ENCODE results near the gene UBASH3B. TPM values are rescaled to one million over a fixed set of nuclear protein-coding genes. Genes with fewer than 3 reads are reported as not detected.

The UBASH3B gene
- total and polyA plus RNA-seq, 2 donors (not counting 1 experiment from before 2014, with no cell fraction given) = 13.1 to 44.4 TPM

DNA sequence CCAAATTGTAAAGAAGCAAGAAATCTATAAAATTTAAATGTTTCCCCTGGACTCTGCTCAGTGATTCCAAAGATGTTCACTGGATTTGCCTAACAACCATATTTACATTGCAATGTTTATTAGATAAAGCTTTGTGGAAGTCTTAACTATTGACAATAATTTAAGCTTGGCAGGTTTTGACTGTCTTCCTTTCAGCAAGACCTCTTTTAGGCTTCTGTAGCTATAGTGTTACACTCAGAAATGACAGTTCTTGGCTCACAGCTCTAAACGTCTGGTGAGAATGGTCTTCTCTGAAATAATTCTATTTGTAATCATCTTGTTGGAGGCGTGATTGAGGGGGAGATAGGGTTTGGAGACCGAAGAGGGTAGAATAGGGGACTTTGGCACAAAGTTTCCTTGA is 138.0 kb downstream of the UBASH3B start:
- peak in 1 of 2 donors; percentile 69 for DNase-seq (ENCODE audit: low read depth in 2 of 2)
- Histone ChIP-seq H3K27ac (ENCODE audit: insufficient read depth, low read length) (no peak overlapping the region), H3K4me1 (ENCODE audit: control insufficient read depth, extremely low read depth, insufficient read depth, low read length) (peaks cover 11% of the 10 kb centered on the region), H4K20me1 (ENCODE audit: control insufficient read depth, extremely low read depth, insufficient read depth, low read length) (no peaks in the 10 kb centered on the region), H3K27me3 (ENCODE audit: control insufficient read depth, insufficient read depth, low read length) (no peaks in the 10 kb centered on the region), H3K4me3 (replicated peaks in 1 of 4; ENCODE audit: control extremely low read depth in 1 of 4, insufficient read depth in 1 of 4, low read depth in 3 of 4, low read length in 4 of 4) (no peak overlapping the region), H3K36me3 (ENCODE audit: control insufficient read depth, insufficient read depth, low read length) (peaks cover 8% of the 10 kb centered on the region), H3K9ac (ENCODE audit: insufficient read depth, low read length) (no peak overlapping the region), H3K4me2 (ENCODE audit: extremely low read depth, insufficient read depth, low read length) (no peak overlapping the region), H3K79me2 (ENCODE audit: control insufficient read depth, insufficient read depth, low read length) (no peaks in the 10 kb centered on the region), H2AFZ (ENCODE audit: low read length) (no peak overlapping the region), H3K9me3 (ENCODE audit: control insufficient read depth, insufficient read depth, low read depth, low read length) (no peaks in the 10 kb centered on the region)
- TF ChIP-seq CTCF (conservative IDR thresholded peaks at IDR 0.05 in 1 of 2, IDR thresholded peaks at IDR 0.05 in 1 of 2; ENCODE audit: low read depth in 1 of 2, low read length in 2 of 2) = no peak
- no peak for TF ChIP-seq EZH2 (IDR thresholded peaks at IDR 0.05; ENCODE audit: low read length, missing control alignments)

DNA sequence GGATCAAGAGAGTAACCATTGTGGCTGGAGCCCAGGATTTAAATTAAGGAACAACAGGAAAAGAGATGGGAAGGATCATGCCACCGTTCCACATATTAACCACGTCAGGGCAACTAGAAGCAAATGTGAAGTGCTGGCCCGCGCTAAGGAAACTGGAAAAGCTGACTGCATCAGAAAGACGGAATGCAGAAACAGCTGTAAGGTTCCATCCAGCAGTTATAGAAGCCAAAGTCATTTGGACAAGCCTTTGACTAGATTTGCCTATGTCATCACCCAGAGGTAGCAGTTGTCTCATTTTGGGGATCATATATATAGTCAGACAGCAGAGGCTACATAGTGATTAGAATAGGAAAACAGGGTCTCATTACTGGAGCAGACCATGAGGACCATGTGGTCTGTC is 139.8 kb downstream of the UBASH3B start:
- Histone ChIP-seq H2AFZ (ENCODE audit: low read length) (no peak overlapping the region), H3K27ac (ENCODE audit: insufficient read depth, low read length) (no peak overlapping the region), H3K9ac (ENCODE audit: insufficient read depth, low read length) (no peak overlapping the region), H3K4me1 (ENCODE audit: control insufficient read depth, extremely low read depth, insufficient read depth, low read length) (peaks cover 11% of the 10 kb centered on the region), H3K36me3 (ENCODE audit: control insufficient read depth, insufficient read depth, low read length) (peaks cover 6% of the 10 kb centered on the region), H3K9me3 (ENCODE audit: control insufficient read depth, insufficient read depth, low read depth, low read length) (no peaks in the 10 kb centered on the region), H3K79me2 (ENCODE audit: control insufficient read depth, insufficient read depth, low read length) (no peaks in the 10 kb centered on the region), H3K4me3 (replicated peaks in 1 of 4; ENCODE audit: control extremely low read depth in 1 of 4, insufficient read depth in 1 of 4, low read depth in 3 of 4, low read length in 4 of 4) (no peak overlapping the region), H4K20me1 (ENCODE audit: control insufficient read depth, extremely low read depth, insufficient read depth, low read length) (no peaks in the 10 kb centered on the region), H3K27me3 (ENCODE audit: control insufficient read depth, insufficient read depth, low read length) (no peaks in the 10 kb centered on the region), H3K4me2 (ENCODE audit: extremely low read depth, insufficient read depth, low read length) (no peak overlapping the region)
- DNase-seq (ENCODE audit: low read depth in 2 of 2) = no peak
- TF ChIP-seq EZH2 (IDR thresholded peaks at IDR 0.05; ENCODE audit: low read length, missing control alignments) (no peak), CTCF (conservative IDR thresholded peaks at IDR 0.05 in 1 of 2, IDR thresholded peaks at IDR 0.05 in 1 of 2; ENCODE audit: low read depth in 1 of 2, low read length in 2 of 2) (no peak)

DNA sequence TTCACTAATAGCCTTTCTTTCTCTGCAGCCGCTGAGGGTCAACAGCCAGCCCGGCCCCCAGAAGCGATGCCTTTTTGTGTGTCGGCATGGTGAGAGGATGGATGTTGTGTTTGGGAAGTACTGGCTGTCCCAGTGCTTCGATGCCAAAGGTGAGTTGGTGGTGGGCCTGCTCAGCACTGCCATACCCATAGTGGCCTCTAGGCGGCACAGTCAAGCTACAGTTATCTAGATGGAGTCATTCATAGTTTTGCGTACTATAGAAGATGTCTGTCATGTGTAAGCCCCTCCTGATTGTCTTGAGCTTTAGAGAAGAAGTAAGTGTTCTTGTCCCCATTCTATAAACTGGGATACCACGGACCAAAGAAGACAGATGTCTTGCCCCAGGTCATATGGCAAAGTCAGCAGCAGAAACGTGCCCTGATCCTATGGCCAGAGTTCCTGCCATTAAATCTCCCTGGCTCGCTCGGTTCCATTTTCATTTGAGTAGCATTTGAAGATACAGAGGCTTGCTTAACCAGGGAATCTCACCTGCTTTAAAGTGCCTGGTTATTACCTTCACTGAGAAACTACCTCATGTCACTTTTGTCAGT is 140.7 kb downstream of the UBASH3B start:
- Histone ChIP-seq H3K4me1 (ENCODE audit: control insufficient read depth, extremely low read depth, insufficient read depth, low read length) (peaks cover 8% of the 10 kb centered on the region), H3K27ac (ENCODE audit: insufficient read depth, low read length) (no peak overlapping the region), H4K20me1 (ENCODE audit: control insufficient read depth, extremely low read depth, insufficient read depth, low read length) (no peaks in the 10 kb centered on the region), H3K9ac (ENCODE audit: insufficient read depth, low read length) (no peak overlapping the region), H3K4me2 (ENCODE audit: extremely low read depth, insufficient read depth, low read length) (no peak overlapping the region), H3K4me3 (replicated peaks in 1 of 4; ENCODE audit: control extremely low read depth in 1 of 4, insufficient read depth in 1 of 4, low read depth in 3 of 4, low read length in 4 of 4) (no peak overlapping the region), H3K9me3 (ENCODE audit: control insufficient read depth, insufficient read depth, low read depth, low read length) (no peaks in the 10 kb centered on the region), H3K36me3 (ENCODE audit: control insufficient read depth, insufficient read depth, low read length) (peaks cover 8% of the 10 kb centered on the region), H3K79me2 (ENCODE audit: control insufficient read depth, insufficient read depth, low read length) (no peaks in the 10 kb centered on the region), H3K27me3 (ENCODE audit: control insufficient read depth, insufficient read depth, low read length) (no peaks in the 10 kb centered on the region), H2AFZ (ENCODE audit: low read length) (no peak overlapping the region)
- TF ChIP-seq CTCF (conservative IDR thresholded peaks at IDR 0.05 in 1 of 2, IDR thresholded peaks at IDR 0.05 in 1 of 2; ENCODE audit: low read depth in 1 of 2, low read length in 2 of 2) (peak; percentile 77 to 89), EZH2 (IDR thresholded peaks at IDR 0.05; ENCODE audit: low read length, missing control alignments) (no peak)
- peak in 1 of 2 donors; percentile 45 for DNase-seq (ENCODE audit: low read depth in 2 of 2)

Measured in fibroblast of lung (primary cell).